D721Med (cell line): Measurements from ENCODE around the gene RPL22.

ENCODE experiments used
- DNase-seq: peaks from one replicate; pipeline ENCODE4 v3.0.0; 2011; ENCODE audit warnings: low spot score; ENCODE audit not compliant: insufficient read length
- FAIRE-seq: peaks from 2 replicates; lab custom pipeline; 2011; peaks lifted over from hg19 to GRCh38; lab: Jason Lieb, UNC
- CTCF ChIP-seq: IDR thresholded peaks from 2 replicates; pipeline ENCODE4 v1.5.1; 2012; ENCODE audit warnings: mild to moderate bottlenecking, control low read depth; ENCODE audit not compliant: insufficient read depth; ENCODE audit errors: missing control alignments

The RPL22 gene

GRCh38 chr1:6206520-6206855 is 7.1 kb upstream of the RPL22 start:
- TF ChIP-seq CTCF = no peak
- no peak for FAIRE-seq

GRCh38 chr1:6205849-6206519 is 6.6 kb upstream of the RPL22 start, which contains the start of gene RNF207:
RNF207 (plus strand) TSS chr1:6206119; CDS start chr1:6206536, 417 bp downstream.
- DNase-seq (no peak), FAIRE-seq (no peak)

More at GRCh38 chr1:6206520-6206855, 7.1 kb upstream of the RPL22 start:
- DNase-seq = no peak

GRCh38 chr1:6202256-6202655 is 2.9 kb upstream of the RPL22 start:
- FAIRE-seq = no peak
- TF ChIP-seq CTCF = no peak

More at GRCh38 chr1:6205849-6206519, 6.6 kb upstream of the RPL22 start, which contains the start of gene RNF207:
- TF ChIP-seq CTCF = no peak

GRCh38 chr1:6200188-6200809 is 904 bp upstream of the RPL22 start:
- no peak for FAIRE-seq
- no peak for TF ChIP-seq CTCF
- no peak for DNase-seq

More at GRCh38 chr1:6202256-6202655, 2.9 kb upstream of the RPL22 start:
- no peak for DNase-seq

- FAIRE-seq (no peak), DNase-seq (no peak)
- TF ChIP-seq CTCF = no peak
Observed at GRCh38 chr1:6198646-6199297, 623 bp downstream of the RPL22 start.

GRCh38 chr1:6197746-6198427 is 1.5 kb downstream of the RPL22 start:
- FAIRE-seq (no peak), DNase-seq (no peak)
- TF ChIP-seq CTCF = no peak
